GM23338 (cell line): ENCODE measurements around the gene FARP1. TPM values are rescaled to one million over a fixed set of nuclear protein-coding genes. Genes with fewer than 3 reads are reported as not detected.

Experiments
- ATAC-seq: fragments of 200-7000 bp; cut with Tn5 transposase; 3 replicates; pipeline ENCODE4 v1.9.1; 2020
- DNase-seq: peaks from one replicate; pipeline ENCODE4 v3.0.0-alpha.2; 2015; ENCODE audit warnings: low spot score
- H2AFZ ChIP-seq: fragments of 200-600 bp; sonication (generic); 2 replicates; pipeline ENCODE4 v1.8.0; 2016; ENCODE audit warnings: antibody characterized with exemption, mild to moderate bottlenecking, moderate library complexity
- H3F3A ChIP-seq: fragments of 200-600 bp; sonication (generic); replicated peaks from 2 replicates; pipeline ENCODE4 v1.8.0; 2017; ENCODE audit warnings: antibody characterized with exemption, mixed run types, low read depth
- H3K27ac ChIP-seq: fragments of 200-600 bp; sonication (generic); 2 replicates; pipeline ENCODE4 v1.6.1; 2016; ENCODE audit warnings: low read depth
- H3K27me3 ChIP-seq: fragments of 200-600 bp; sonication (generic); 2 replicates; pipeline ENCODE4 v1.8.0; 2016; ENCODE audit warnings: mild to moderate bottlenecking, mixed run types, moderate library complexity; ENCODE audit not compliant: insufficient read depth
- H3K36me3 ChIP-seq: fragments of 200-600 bp; sonication (generic); 2 replicates; pipeline ENCODE4 v1.8.0; 2016; ENCODE audit warnings: mild to moderate bottlenecking; ENCODE audit not compliant: insufficient read depth
- H3K4me1 ChIP-seq: fragments of 200-600 bp; sonication (generic); 2 replicates; pipeline ENCODE4 v1.8.0; 2016; ENCODE audit warnings: mild to moderate bottlenecking, moderate library complexity; ENCODE audit not compliant: insufficient read depth
- H3K4me2 ChIP-seq: fragments of 200-600 bp; sonication (generic); 2 replicates; pipeline ENCODE4 v1.7.1; 2017; ENCODE audit warnings: mixed run types
- H3K4me3 ChIP-seq: fragments of 200-600 bp; sonication (generic); 2 replicates; pipeline ENCODE4 v1.6.1; 2016; ENCODE audit warnings: mixed run types
- H3K79me2 ChIP-seq: fragments of 200-600 bp; sonication (generic); replicated peaks from 2 replicates; pipeline ENCODE4 v1.8.0; 2017; ENCODE audit warnings: mild to moderate bottlenecking; ENCODE audit not compliant: insufficient read depth
- H3K9me2 ChIP-seq: fragments of 200-600 bp; sonication (generic); 2 replicates; pipeline ENCODE4 v1.8.0; 2017; ENCODE audit not compliant: insufficient read depth
- H4K20me1 ChIP-seq: fragments of 200-600 bp; sonication (generic); replicated peaks from 2 replicates; pipeline ENCODE4 v1.8.0; 2017; ENCODE audit warnings: mild to moderate bottlenecking; ENCODE audit not compliant: insufficient read depth
- H3K27ac Mint-ChIP-seq: 2 replicates; pipeline ENCODE4 v1.8.0; 2020; ENCODE audit warnings: inconsistent platforms, mild to moderate bottlenecking, moderate library complexity, mixed read lengths
- H3K27me3 Mint-ChIP-seq: 3 replicates; pipeline ENCODE4 v1.8.0; 2022; ENCODE audit warnings: low read depth, mild to moderate bottlenecking, moderate library complexity, mixed read lengths, inconsistent platforms; ENCODE audit not compliant: insufficient read depth, poor library complexity
- H3K36me3 Mint-ChIP-seq: 3 replicates; pipeline ENCODE4 v1.8.0; 2021; ENCODE audit warnings: low read depth, mild to moderate bottlenecking, inconsistent platforms, moderate library complexity, mixed read lengths
- H3K4me1 Mint-ChIP-seq: 3 replicates; pipeline ENCODE4 v1.8.0; 2020; ENCODE audit warnings: mild to moderate bottlenecking, inconsistent platforms, mixed read lengths
- H3K4me3 Mint-ChIP-seq: 3 replicates; pipeline ENCODE4 v1.8.0; 2021; ENCODE audit warnings: moderate library complexity, mild to moderate bottlenecking, inconsistent platforms, mixed read lengths
- H3K9me3 Mint-ChIP-seq: 3 replicates; pipeline ENCODE4 v1.8.0; 2020; ENCODE audit warnings: moderate library complexity, mild to moderate bottlenecking, inconsistent platforms, mixed read lengths
- CREB1 ChIP-seq: fragments of 250-450 bp; sonication (Bioruptor Pico); IDR thresholded peaks from 2 replicates; pipeline ENCODE4 v1.5.0; 2020; ENCODE audit warnings: low read depth, mild to moderate bottlenecking, moderate library complexity
- CTCF ChIP-seq, 2 experiments: fragments of 200-600 bp in 1 of 2; sonication (generic) in 1 of 2; conservative IDR thresholded peaks; 2 replicates each; pipeline versions ENCODE4 v1.5.1 to v1.6.1; 2016 to 2017; ENCODE audit warnings: antibody characterized with exemption in 2 of 2, low read depth in 2 of 2, mild to moderate bottlenecking in 2 of 2, moderate library complexity in 1 of 2
- ETS1 ChIP-seq: IDR thresholded peaks from 2 replicates; pipeline ENCODE4 v1.6.1; 2016; ENCODE audit warnings: antibody characterized with exemption
- EZH2 ChIP-seq: fragments of 200-600 bp; sonication (generic); IDR thresholded peaks from one replicate; pipeline ENCODE4 v1.8.0; 2017; ENCODE audit warnings: antibody characterized with exemption, mild to moderate bottlenecking, low read depth; ENCODE audit not compliant: unreplicated experiment
- JUNB ChIP-seq: IDR thresholded peaks from one replicate; pipeline ENCODE4 v1.6.1; 2016; ENCODE audit warnings: antibody characterized with exemption; ENCODE audit not compliant: unreplicated experiment
- NANOG ChIP-seq: IDR thresholded peaks from 2 replicates; pipeline ENCODE4 v1.6.1; 2016; ENCODE audit warnings: antibody characterized with exemption, borderline replicate concordance
- POLR2AphosphoS5 ChIP-seq: IDR thresholded peaks from 2 replicates; pipeline ENCODE4 v1.6.1; 2016; ENCODE audit warnings: antibody characterized with exemption, low read depth
- REST ChIP-seq: IDR thresholded peaks from one replicate; pipeline ENCODE4 v1.6.1; 2018; ENCODE audit warnings: antibody characterized with exemption; ENCODE audit not compliant: unreplicated experiment
- ZNF114 ChIP-seq: fragments of 250-450 bp; sonication (Bioruptor Pico); IDR thresholded peaks from 2 replicates; pipeline ENCODE4 v1.5.0; 2020; ENCODE audit warnings: mild to moderate bottlenecking, moderate library complexity
- ZNF462 ChIP-seq: fragments of 250-450 bp; sonication (Bioruptor Pico); IDR thresholded peaks from 2 replicates; pipeline ENCODE4 v1.5.0; 2020; ENCODE audit warnings: mild to moderate bottlenecking, moderate library complexity
- polyA plus RNA-seq: library from polyadenylated mRNA; unstranded; fragments of >200 nt; fragmentation: Nextera tagmentation; extraction: Ambion mirVana; gene quantifications from 2 replicates; pipeline ENCODE4 v1.2.1, GENCODE V29; 2016
- total RNA-seq: library from RNA; depleted of rRNA; stranded (reverse); fragments of >200 nt; shearing (Covaris generic); gene quantifications from 2 replicates; pipeline ENCODE4 v1.2.3, GENCODE V29; 2014

FARP1 gene
- total and polyA plus RNA-seq, 2 experiments from 2014 or later, result 53.6 to 82.5 TPM

GRCh38 chr13:98203646-98204326 lies 60.9 kb downstream of the FARP1 start (continued):
- TF ChIP-seq ZNF462 (CRISPR knock-in tag) (no peak), EZH2 (no peak)

- Histone ChIP-seq H3K4me3 (no peak overlapping the region), H3K9me2 (no peaks in the 10 kb centered on the region), H3F3A (peaks cover 10% of the 10 kb centered on the region; the same call in 1 of the 2 replicates), H2AFZ (no peak overlapping the region), H3K27me3 (no peaks in the 10 kb centered on the region), H3K4me2 (no peak overlapping the region), H3K79me2 (peaks cover 81% of the 10 kb centered on the region), H3K27ac (no peak overlapping the region), H3K4me1 (peaks cover 33% of the 10 kb centered on the region), H4K20me1 (0 out of 2 replicates have a peak, but pooled peaks cover 2% of the 10 kb centered on the region), H3K36me3 (no peaks in the 10 kb centered on the region)
- no peak for TF ChIP-seq ETS1
- no peak for TF ChIP-seq CTCF (conservative IDR thresholded peaks at IDR 0.05; ENCODE audit: low read depth in 2 of 2)
- TF ChIP-seq ZNF114 (CRISPR knock-in tag), result no peak
- no peak for TF ChIP-seq EZH2
- no peak for TF ChIP-seq POLR2AphosphoS5
- TF ChIP-seq NANOG, result no peak
- TF ChIP-seq REST, result no peak
- no peak for TF ChIP-seq CREB1 (CRISPR knock-in tag)
- TF ChIP-seq JUNB, result no peak
- H3K27me3 Mint-ChIP-seq, result no peaks in the 10 kb centered on the region
- ATAC-seq, result no peak
- H3K4me3 Mint-ChIP-seq, result no peak overlapping the region
- H3K9me3 Mint-ChIP-seq, result peaks cover 33% of the 10 kb centered on the region
- H3K4me1 Mint-ChIP-seq, result peaks cover 42% of the 10 kb centered on the region
- no peak for DNase-seq
- no peak overlapping the region for H3K27ac Mint-ChIP-seq
- peaks cover 44% of the 10 kb centered on the region for H3K36me3 Mint-ChIP-seq
Measured at GRCh38 chr13:98204546-98204945, 61.7 kb downstream of the FARP1 start.
